ENCODE measurements around the gene NDUFAB1.

Gene NDUFAB1

DNA sequence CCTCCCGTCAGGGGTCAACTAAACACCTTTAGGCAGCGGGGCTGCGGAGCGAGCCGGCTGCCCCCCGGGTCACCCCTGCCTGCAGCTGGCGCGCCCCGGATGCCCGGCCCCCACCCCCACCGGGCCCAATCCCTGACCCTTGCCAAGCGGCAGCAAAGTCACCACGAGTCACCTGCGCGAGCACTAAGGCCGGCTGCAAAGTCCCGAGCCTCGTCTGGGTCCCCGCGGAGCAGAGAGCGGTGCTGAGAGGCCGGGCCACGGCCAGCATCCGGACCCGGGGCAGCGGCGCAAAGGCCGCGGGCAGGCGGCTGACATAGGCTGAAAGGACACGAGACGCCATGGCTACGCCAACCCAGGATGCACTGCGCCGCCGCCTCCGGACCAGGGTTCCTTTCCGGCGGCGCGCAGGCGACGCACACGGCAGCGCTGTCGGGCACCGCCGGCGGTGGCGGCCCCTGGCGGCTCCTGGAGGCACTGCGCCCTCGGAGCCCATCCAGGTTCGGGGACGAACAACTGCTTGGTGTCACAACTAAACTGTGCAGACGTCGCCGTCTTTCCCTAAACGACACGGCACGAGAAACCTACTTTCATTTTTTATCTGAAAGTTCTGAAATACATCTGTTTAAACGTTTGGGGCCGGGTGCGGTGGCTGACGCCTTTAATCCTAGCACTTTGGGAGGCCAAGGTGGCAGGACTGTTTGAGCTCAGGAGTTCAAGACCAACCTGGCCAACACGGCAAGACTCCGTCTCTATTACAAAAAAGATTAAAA, at the start of gene NDUFAB1 (continued):
- TF ChIP-seq ZNF776 (tag by site-specific recombination; IDR thresholded peaks at IDR 0.05; ENCODE audit: borderline replicate concordance) (no peak), ZNF114 (tag by site-specific recombination; IDR thresholded peaks at IDR 0.05) (no peak), ZNF175 (tag by site-specific recombination; IDR thresholded peaks at IDR 0.05) (no peak), ZNF514 (tag by site-specific recombination; IDR thresholded peaks at IDR 0.05) (no peak), WT1 (tag by site-specific recombination; IDR thresholded peaks at IDR 0.05) (no peak), ZNF518A (tag by site-specific recombination; conservative IDR thresholded peaks at IDR 0.05; ENCODE audit: low read depth) (peak; percentile 59), ZEB2 (tag by site-specific recombination; IDR thresholded peaks at IDR 0.05) (no peak), ZBTB21 (tag by site-specific recombination; IDR thresholded peaks at IDR 0.05) (no peak), ZNF169 (tag by site-specific recombination; IDR thresholded peaks at IDR 0.05) (no peak), ZNF785 (tag by site-specific recombination; IDR thresholded peaks at IDR 0.05) (no peak), ZNF560 (tag by site-specific recombination; IDR thresholded peaks at IDR 0.05; ENCODE audit: borderline replicate concordance) (no peak), HOXD13 (CRISPR knock-in tag; IDR thresholded peaks at IDR 0.05; ENCODE audit: borderline replicate concordance) (no peak), ZNF341 (tag by site-specific recombination; IDR thresholded peaks at IDR 0.05; ENCODE audit: low read depth) (no peak), ZNF221 (tag by site-specific recombination; IDR thresholded peaks at IDR 0.05; ENCODE audit: borderline replicate concordance) (no peak), ZNF707 (tag by site-specific recombination; IDR thresholded peaks at IDR 0.05) (no peak), ZNF138 (tag by site-specific recombination; IDR thresholded peaks at IDR 0.05; ENCODE audit: borderline replicate concordance) (no peak), BCL11B (tag by site-specific recombination; IDR thresholded peaks at IDR 0.05; ENCODE audit: low read depth) (no peak), GLI2 (tag by site-specific recombination; IDR thresholded peaks at IDR 0.05; ENCODE audit: borderline replicate concordance, low read depth) (no peak), ZNF529 (tag by site-specific recombination; IDR thresholded peaks at IDR 0.05; ENCODE audit: insufficient replicate concordance) (no peak), ZNF146 (tag by site-specific recombination; IDR thresholded peaks at IDR 0.05) (no peak), ZNF2 (tag by site-specific recombination; IDR thresholded peaks at IDR 0.05) (0 out of 2 replicates have a peak, but pooled peaks have one; percentile 51), ZBTB8A (tag by site-specific recombination; IDR thresholded peaks at IDR 0.05) (peak; percentile 34; the same call in 1 of the 2 replicates), ZNF184 (tag by site-specific recombination; IDR thresholded peaks at IDR 0.05) (0 out of 2 replicates have a peak, but pooled peaks have one; percentile 54), ZNF660 (tag by site-specific recombination; IDR thresholded peaks at IDR 0.05) (peak; percentile 91), KLF1 (tag by site-specific recombination; IDR thresholded peaks at IDR 0.05) (no peak), ZNF16 (tag by site-specific recombination; IDR thresholded peaks at IDR 0.05; ENCODE audit: low read depth) (no peak)
- TF ChIP-seq, protein P1, sequence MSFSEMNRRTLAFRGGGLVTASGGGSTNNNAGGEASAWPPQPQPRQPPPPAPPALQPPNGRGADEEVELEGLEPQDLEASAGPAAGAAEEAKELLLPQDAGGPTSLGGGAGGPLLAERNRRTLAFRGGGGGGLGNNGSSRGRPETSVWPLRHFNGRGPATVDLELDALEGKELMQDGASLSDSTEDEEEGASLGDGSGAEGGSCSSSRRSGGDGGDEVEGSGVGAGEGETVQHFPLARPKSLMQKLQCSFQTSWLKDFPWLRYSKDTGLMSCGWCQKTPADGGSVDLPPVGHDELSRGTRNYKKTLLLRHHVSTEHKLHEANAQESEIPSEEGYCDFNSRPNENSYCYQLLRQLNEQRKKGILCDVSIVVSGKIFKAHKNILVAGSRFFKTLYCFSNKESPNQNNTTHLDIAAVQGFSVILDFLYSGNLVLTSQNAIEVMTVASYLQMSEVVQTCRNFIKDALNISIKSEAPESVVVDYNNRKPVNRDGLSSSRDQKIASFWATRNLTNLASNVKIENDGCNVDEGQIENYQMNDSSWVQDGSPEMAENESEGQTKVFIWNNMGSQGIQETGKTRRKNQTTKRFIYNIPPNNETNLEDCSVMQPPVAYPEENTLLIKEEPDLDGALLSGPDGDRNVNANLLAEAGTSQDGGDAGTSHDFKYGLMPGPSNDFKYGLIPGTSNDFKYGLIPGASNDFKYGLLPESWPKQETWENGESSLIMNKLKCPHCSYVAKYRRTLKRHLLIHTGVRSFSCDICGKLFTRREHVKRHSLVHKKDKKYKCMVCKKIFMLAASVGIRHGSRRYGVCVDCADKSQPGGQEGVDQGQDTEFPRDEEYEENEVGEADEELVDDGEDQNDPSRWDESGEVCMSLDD (tag by site-specific recombination; IDR thresholded peaks at IDR 0.05), result no peak
- TF ChIP-seq, protein P2, sequence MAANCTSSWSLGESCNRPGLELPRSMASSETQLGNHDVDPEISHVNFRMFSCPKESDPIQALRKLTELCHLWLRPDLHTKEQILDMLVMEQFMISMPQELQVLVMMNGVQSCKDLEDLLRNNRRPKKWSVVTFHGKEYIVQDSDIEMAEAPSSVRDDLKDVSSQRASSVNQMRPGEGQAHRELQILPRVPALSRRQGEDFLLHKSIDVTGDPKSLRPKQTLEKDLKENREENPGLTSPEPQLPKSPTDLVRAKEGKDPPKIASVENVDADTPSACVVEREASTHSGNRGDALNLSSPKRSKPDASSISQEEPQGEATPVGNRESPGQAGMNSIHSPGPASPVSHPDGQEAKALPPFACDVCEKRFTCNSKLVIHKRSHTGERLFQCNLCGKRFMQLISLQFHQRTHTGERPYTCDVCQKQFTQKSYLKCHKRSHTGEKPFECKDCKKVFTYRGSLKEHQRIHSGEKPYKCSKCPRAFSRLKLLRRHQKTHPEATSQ (tag by site-specific recombination; IDR thresholded peaks at IDR 0.05), result 0 out of 2 replicates have a peak, but pooled peaks have one; percentile 71

All from HEK293 (cell line).